Lung (tissue), 12 donors: ENCODE results near the gene ZC3H8. TPM values are rescaled to one million over a fixed set of nuclear protein-coding genes. Genes with fewer than 3 reads are reported as not detected.
"Not testable (repeated sequence)": the region's sequence is repeated elsewhere in the genome, so short reads cannot be mapped to it uniquely, and the experiment has no call there.

ENCODE experiments used
- ATAC-seq: fragments of 200-7000 bp; cut with Tn5 transposase; one replicate; pipeline ENCODE4 v1.9.1; 2020; ENCODE audit warnings: moderate number of reproducible peaks; ENCODE audit not compliant: insufficient read depth, low FRiP score
- DNase-seq, 3 donors: peaks; one replicate each; pipeline ENCODE4 v3.0.0-alpha.2; 2013 to 2017
- H3K27ac ChIP-seq, 2 donors: one replicate each; pipeline ENCODE4 v1.5.1; 2013; ENCODE audit warnings: mild to moderate bottlenecking in 2 of 2, moderate library complexity in 2 of 2, control low read depth in 1 of 2, inconsistent platforms in 1 of 2, low read depth in 1 of 2, low read length in 1 of 2
- H3K27me3 ChIP-seq, 3 donors: one replicate each; pipeline ENCODE4 v1.5.1; 2013; ENCODE audit warnings: low read length in 2 of 3; ENCODE audit not compliant: control insufficient read depth in 3 of 3, insufficient read depth in 3 of 3
- H3K36me3 ChIP-seq, 4 donors: one replicate each; pipeline ENCODE4 v1.5.1; 2013; ENCODE audit warnings: low read length in 4 of 4, mild to moderate bottlenecking in 1 of 4, moderate library complexity in 1 of 4; ENCODE audit not compliant: control insufficient read depth in 4 of 4, insufficient read depth in 4 of 4
- H3K4me1 ChIP-seq, 5 donors: one replicate each; pipeline ENCODE4 v1.5.1; 2013; ENCODE audit warnings: low read length in 5 of 5, mild to moderate bottlenecking in 2 of 5, moderate library complexity in 1 of 5; ENCODE audit not compliant: control insufficient read depth in 5 of 5, insufficient read depth in 5 of 5
- H3K4me3 ChIP-seq: one replicate; pipeline ENCODE4 v1.5.1; 2013; ENCODE audit warnings: mild to moderate bottlenecking, control low read depth, moderate library complexity
- H3K9ac ChIP-seq, 2 donors: one replicate each; pipeline ENCODE4 v1.5.1; 2013; ENCODE audit warnings: low read length in 2 of 2, control low read depth in 1 of 2; ENCODE audit not compliant: insufficient read depth in 1 of 2
- H3K9me3 ChIP-seq, 4 donors: one replicate each; pipeline ENCODE4 v1.5.1; 2013; ENCODE audit warnings: low read length in 3 of 4, mild to moderate bottlenecking in 1 of 4, moderate library complexity in 1 of 4; ENCODE audit not compliant: control insufficient read depth in 4 of 4, insufficient read depth in 3 of 4
- CTCF ChIP-seq: IDR thresholded peaks from 2 replicates; pipeline ENCODE4 v1.5.1; 2012; ENCODE audit warnings: mild to moderate bottlenecking; ENCODE audit errors: control extremely low read depth, extremely low read depth
- WGBS, 2 donors: extraction: QIAGEN DNeasy Blood & Tissue Kit; methylation state at CpG; one replicate each; pipeline ENCODE4 v1.1.7; 2013; 5-methylcytosine and 5-hydroxymethylcytosine counted together
- polyA plus RNA-seq, 2 donors: library from polyadenylated mRNA; stranded (reverse); fragments of 200-250 nt; gene quantifications; one replicate each; pipeline ENCODE4 v1.2.1, GENCODE V29; 2013
- total RNA-seq, 2 donors: library from RNA; depleted of rRNA in 1 of 2; stranded (reverse); fragments of >200 nt in 1 of 2; gene quantifications; one replicate each; pipeline ENCODE4 v1.2.1, GENCODE V29; 2014 to 2021
- donor health status: control.
- donor health status: control.
- donor health status: Bipolar disorder and iron deficiency.
- donor health status: healthy.
- donor health status: DM: yes; HTN: yes; CAD: no.

The ZC3H8 gene
- total and polyA plus RNA-seq, 4 donors = 2.1 to 24.9 (median 5.3) TPM

- Histone ChIP-seq H3K9me3 (no peaks in the 10 kb centered on the region), H3K4me1 (peaks cover 0 to 7% (median 0%) of the 10 kb centered on the region in 5 donors), H3K4me3 (no peak overlapping the region), H3K27ac (no peak overlapping the region), H3K36me3 (no peaks in the 10 kb centered on the region), H3K27me3 (no peaks in the 10 kb centered on the region), H3K9ac (no peak overlapping the region)
- DNase-seq = no peak
- no peak for TF ChIP-seq CTCF
- 93 to 94% methylated on average over 8 of the region's 8 CpGs for WGBS, 2 donors
- ATAC-seq = no peak
These were observed 39.0 kb upstream of the ZC3H8 start for GRCh38 chr2:112293636-112294401.

- no peaks in the 10 kb centered on the region for H3K9me3 ChIP-seq
- no peaks in the 10 kb centered on the region for H3K36me3 ChIP-seq
- H3K4me3 ChIP-seq = no peak overlapping the region
- no peak for DNase-seq
- H3K27me3 ChIP-seq = no peaks in the 10 kb centered on the region
- H3K4me1 ChIP-seq = peaks cover 0 to 6% (median 0%) of the 10 kb centered on the region in 5 donors
- H3K9ac ChIP-seq = no peak overlapping the region
- TF ChIP-seq CTCF = no peak
- ATAC-seq = no peak
- WGBS, 2 donors = 39 to 88% methylated on average over 1 of the region's 1 CpG
- H3K27ac ChIP-seq = no peak overlapping the region
These were observed 35.8 kb upstream of the ZC3H8 start for GRCh38 chr2:112290648-112291047.

GRCh38 chr2:112290088-112290487, 35.2 kb upstream of the ZC3H8 start:
- WGBS, 2 donors = 72 to 83% methylated on average over 3 of the region's 3 CpGs
- Histone ChIP-seq H3K9ac (no peak overlapping the region), H3K4me1 (peaks cover 0 to under 1% (median 0%) of the 10 kb centered on the region in 5 donors), H3K9me3 (no peaks in the 10 kb centered on the region), H3K27ac (no peak overlapping the region), H3K4me3 (no peak overlapping the region), H3K36me3 (no peaks in the 10 kb centered on the region), H3K27me3 (no peaks in the 10 kb centered on the region)
- ATAC-seq (no peak), DNase-seq (no peak)
- no peak for TF ChIP-seq CTCF

- not testable (repeated sequence) for DNase-seq, H3K4me1 ChIP-seq, ATAC-seq, H3K9me3 ChIP-seq, H3K27ac ChIP-seq, H3K9ac ChIP-seq, H3K36me3 ChIP-seq, H3K4me3 ChIP-seq, H3K27me3 ChIP-seq
- 87 to 90% methylated on average over 2 of the region's 2 CpGs for WGBS, 2 donors
These were observed 28.7 kb upstream of the ZC3H8 start for GRCh38 chr2:112283535-112283934.

GRCh38 chr2:112282066-112282465, 27.2 kb upstream of the ZC3H8 start:
- not testable (repeated sequence) for DNase-seq, H3K27ac ChIP-seq, ATAC-seq, H3K27me3 ChIP-seq, H3K9me3 ChIP-seq, H3K4me3 ChIP-seq, H3K36me3 ChIP-seq, H3K9ac ChIP-seq, H3K4me1 ChIP-seq
- 96 to 97% methylated on average over 4 of the region's 4 CpGs for WGBS, 2 donors
